ENCODE measurements around the gene LRRN2. TPM values are rescaled to one million over a fixed set of nuclear protein-coding genes. Genes with fewer than 3 reads are reported as not detected.

Gene LRRN2
- polyA plus RNA-seq, 1 experiment: not detected

- DNase-seq (ENCODE audit: low read depth, low spot score): no peak
- H3K27ac ChIP-seq (ENCODE audit: low read depth, low read length): no peak overlapping the region
- no peaks in the 10 kb centered on the region for H3K9me3 ChIP-seq (ENCODE audit: control insufficient read depth, insufficient read depth, low read length)
- POLR2A ChIA-PET: no interaction called here
- no peak for TF ChIP-seq CTCF (IDR thresholded peaks at IDR 0.05; ENCODE audit: low read depth, low read length)
- peaks cover 39% of the 10 kb centered on the region for H3K27me3 ChIP-seq (ENCODE audit: control insufficient read depth, insufficient read depth, low read length)
- H3K4me3 ChIP-seq (ENCODE audit: low read depth, low read length): no peak overlapping the region
- CTCF ChIA-PET: interaction anchor here (1.0 kb wide), 1 partner anchor 349 kb away, joined by 3 read pairs; no protein-coding TSS in a partner anchor
Measured at GRCh38 chr1:204712708-204713430, 27.3 kb upstream of the LRRN2 start.

GRCh38 chr1:204711947-204712701, 26.6 kb upstream of the LRRN2 start:
- Histone ChIP-seq H3K9me3 (ENCODE audit: control insufficient read depth, insufficient read depth, low read length) (no peaks in the 10 kb centered on the region), H3K4me3 (ENCODE audit: low read depth, low read length) (no peak overlapping the region), H3K27me3 (ENCODE audit: control insufficient read depth, insufficient read depth, low read length) (peaks cover 40% of the 10 kb centered on the region), H3K27ac (ENCODE audit: low read depth, low read length) (no peak overlapping the region)
- TF ChIP-seq CTCF (IDR thresholded peaks at IDR 0.05; ENCODE audit: low read depth, low read length): no peak
- DNase-seq (ENCODE audit: low read depth, low spot score): no peak
- POLR2A ChIA-PET: no interaction called here
- CTCF ChIA-PET: no interaction called here

- ChIA-PET CTCF (no interaction called here), POLR2A (no interaction called here)
- no peak overlapping the region for H3K4me3 ChIP-seq (ENCODE audit: low read depth, low read length)
- no peak overlapping the region for H3K27ac ChIP-seq (ENCODE audit: low read depth, low read length)
- peaks cover 44% of the 10 kb centered on the region for H3K27me3 ChIP-seq (ENCODE audit: control insufficient read depth, insufficient read depth, low read length)
- TF ChIP-seq CTCF (IDR thresholded peaks at IDR 0.05; ENCODE audit: low read depth, low read length): no peak
- H3K9me3 ChIP-seq (ENCODE audit: control insufficient read depth, insufficient read depth, low read length): no peaks in the 10 kb centered on the region
- DNase-seq (ENCODE audit: low read depth, low spot score): no peak
Measured at GRCh38 chr1:204711103-204711946, 25.8 kb upstream of the LRRN2 start.

- ChIA-PET CTCF (no interaction called here), POLR2A (no interaction called here)
- Histone ChIP-seq H3K27ac (ENCODE audit: low read depth, low read length) (no peak overlapping the region), H3K27me3 (ENCODE audit: control insufficient read depth, insufficient read depth, low read length) (peaks cover 50% of the 10 kb centered on the region), H3K9me3 (ENCODE audit: control insufficient read depth, insufficient read depth, low read length) (no peaks in the 10 kb centered on the region), H3K4me3 (ENCODE audit: low read depth, low read length) (no peak overlapping the region)
- TF ChIP-seq CTCF (IDR thresholded peaks at IDR 0.05; ENCODE audit: low read depth, low read length): no peak
- DNase-seq (ENCODE audit: low read depth, low spot score): no peak
Measured at GRCh38 chr1:204709960-204710912, 24.7 kb upstream of the LRRN2 start.
